ENCODE data around the gene GLT6D1.

- TF ChIP-seq RCOR1 (IDR thresholded peaks at IDR 0.05; ENCODE audit: insufficient replicate concordance, low read length), result no peak
- no peak for TF ChIP-seq CTCF (conservative IDR thresholded peaks at IDR 0.05; ENCODE audit: low read depth, low read length)
- TF ChIP-seq SMC3 (IDR thresholded peaks at IDR 0.05; ENCODE audit: low read depth, low read length), result no peak
- no peak for TF ChIP-seq POLR2A (IDR thresholded peaks at IDR 0.05; ENCODE audit: low read depth, low read length)
- TF ChIP-seq USF2 (IDR thresholded peaks at IDR 0.05; ENCODE audit: low read depth, low read length), result no peak
- no peak for TF ChIP-seq MAFK (IDR thresholded peaks at IDR 0.05; ENCODE audit: low read depth, low read length)
- no peak for TF ChIP-seq FOS (IDR thresholded peaks at IDR 0.05; ENCODE audit: low read depth, low read length)
Measured at GRCh38 chr9:135577256-135577655, 62.1 kb downstream of the GLT6D1 start.

Data from IMR-90 (cell line).